ENCODE data around the gene PELI1. TPM values are rescaled to one million over a fixed set of nuclear protein-coding genes. Genes with fewer than 3 reads are reported as not detected.

The PELI1 gene
- total RNA-seq, 4 donors from 2014 or later, result 21.7 to 56.7 (median 34.3) TPM

- DNase-seq (ENCODE audit: low spot score) (no peak), ATAC-seq (ENCODE audit: low FRiP score) (no peak)
- TF ChIP-seq, protein P1, sequence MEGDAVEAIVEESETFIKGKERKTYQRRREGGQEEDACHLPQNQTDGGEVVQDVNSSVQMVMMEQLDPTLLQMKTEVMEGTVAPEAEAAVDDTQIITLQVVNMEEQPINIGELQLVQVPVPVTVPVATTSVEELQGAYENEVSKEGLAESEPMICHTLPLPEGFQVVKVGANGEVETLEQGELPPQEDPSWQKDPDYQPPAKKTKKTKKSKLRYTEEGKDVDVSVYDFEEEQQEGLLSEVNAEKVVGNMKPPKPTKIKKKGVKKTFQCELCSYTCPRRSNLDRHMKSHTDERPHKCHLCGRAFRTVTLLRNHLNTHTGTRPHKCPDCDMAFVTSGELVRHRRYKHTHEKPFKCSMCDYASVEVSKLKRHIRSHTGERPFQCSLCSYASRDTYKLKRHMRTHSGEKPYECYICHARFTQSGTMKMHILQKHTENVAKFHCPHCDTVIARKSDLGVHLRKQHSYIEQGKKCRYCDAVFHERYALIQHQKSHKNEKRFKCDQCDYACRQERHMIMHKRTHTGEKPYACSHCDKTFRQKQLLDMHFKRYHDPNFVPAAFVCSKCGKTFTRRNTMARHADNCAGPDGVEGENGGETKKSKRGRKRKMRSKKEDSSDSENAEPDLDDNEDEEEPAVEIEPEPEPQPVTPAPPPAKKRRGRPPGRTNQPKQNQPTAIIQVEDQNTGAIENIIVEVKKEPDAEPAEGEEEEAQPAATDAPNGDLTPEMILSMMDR (IDR thresholded peaks at IDR 0.05), result no peak
Observed at GRCh38 chr2:64054161-64054915, 89.9 kb downstream of the PELI1 start.

DNA sequence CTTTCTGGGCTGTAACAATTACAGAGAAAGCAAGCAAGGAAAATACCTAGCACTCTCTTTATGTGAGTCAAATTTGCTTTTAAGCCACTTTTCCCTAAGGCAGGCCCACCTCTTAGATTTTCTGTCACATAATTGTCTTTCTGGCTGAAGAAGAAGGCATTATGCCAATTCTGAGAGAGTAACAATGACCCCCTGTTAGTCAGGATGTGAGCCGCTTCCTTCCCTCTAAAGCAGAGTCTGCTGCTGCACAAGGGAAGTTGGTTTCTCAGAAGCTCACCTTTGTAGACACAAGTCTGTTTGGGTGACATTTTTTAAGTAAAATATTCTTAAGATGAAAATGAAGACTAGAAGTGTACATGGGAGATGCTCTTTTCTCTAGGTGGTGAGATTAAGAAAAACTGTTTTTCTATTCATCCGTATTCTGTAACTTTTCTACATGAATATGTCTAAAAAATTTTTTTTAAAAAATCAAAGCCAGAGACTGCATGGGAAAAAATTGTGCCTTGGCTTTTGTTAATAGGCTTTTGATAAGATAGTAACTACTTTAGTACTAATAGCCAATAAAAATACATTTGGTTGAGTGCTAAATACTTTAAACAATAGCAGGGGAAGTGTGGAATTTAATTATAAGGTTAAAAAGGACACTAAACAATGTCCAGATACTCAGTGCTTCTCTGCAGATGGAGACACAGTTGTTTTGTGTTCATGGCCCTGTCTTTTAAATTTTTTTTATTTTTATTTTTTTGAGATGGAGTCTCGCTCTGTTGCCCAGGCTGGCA is 91.6 kb downstream of the PELI1 start:
- no peak for DNase-seq (ENCODE audit: low spot score)
- TF ChIP-seq, protein P1 (IDR thresholded peaks at IDR 0.05), result no peak
- ATAC-seq (ENCODE audit: low FRiP score), result no peak

- ATAC-seq (ENCODE audit: low FRiP score) (peak; percentile 82), DNase-seq (ENCODE audit: low spot score) (no peak)
Observed at GRCh38 chr2:64049633-64050220, 94.5 kb downstream of the PELI1 start.

GRCh38 chr2:64045938-64046337 is 98.3 kb downstream of the PELI1 start:
- TF ChIP-seq, protein P1 (IDR thresholded peaks at IDR 0.05), result no peak
- DNase-seq (ENCODE audit: low spot score), result no peak
- no peak for ATAC-seq (ENCODE audit: low FRiP score)

More at GRCh38 chr2:64049633-64050220, 94.5 kb downstream of the PELI1 start:
- TF ChIP-seq, protein P1 (IDR thresholded peaks at IDR 0.05), result peak in 1 of 3 donors; percentile 29

Other genes starting within 250 kb of the PELI1 start
- 10 to 100 TPM; 19.8 to 40.5 (median 26.9) TPM for gene VPS54, start 125.0 kb downstream of the PELI1 start, total RNA-seq

All from omental fat pad (tissue), 4 donors.